HG03280 (cell line): ENCODE results near the gene SLC16A6.
"Not testable (repeated sequence)": the region's sequence is repeated elsewhere in the genome, so short reads cannot be mapped to it uniquely, and the experiment has no call there.

ENCODE experiments used
- ATAC-seq: cut with Tn5 transposase; IDR thresholded peaks from one replicate; pipeline ENCODE4 v1.9.1; 2021; ENCODE audit warnings: mild to moderate bottlenecking, moderate library complexity; ENCODE audit not compliant: unreplicated experiment

The SLC16A6 gene

GRCh38 chr17:68225055-68225454 lies 65.9 kb downstream of the SLC16A6 start:
- not testable (repeated sequence) for ATAC-seq

GRCh38 chr17:68222606-68223005 lies 68.3 kb downstream of the SLC16A6 start:
- ATAC-seq = no peak

GRCh38 chr17:68221786-68222185 lies 69.1 kb downstream of the SLC16A6 start:
- no peak for ATAC-seq

- ATAC-seq = not testable (repeated sequence)
These were observed 70.1 kb downstream of the SLC16A6 start for GRCh38 chr17:68220786-68221185.

- not testable (repeated sequence) for ATAC-seq
These were observed 70.7 kb downstream of the SLC16A6 start for GRCh38 chr17:68220186-68220585.

GRCh38 chr17:68219429-68219828 lies 71.5 kb downstream of the SLC16A6 start:
- not testable (repeated sequence) for ATAC-seq
